ENCODE data around the gene CPEB1. TPM values are rescaled to one million over a fixed set of nuclear protein-coding genes. Genes with fewer than 3 reads are reported as not detected.
"Not testable (repeated sequence)": the region's sequence is repeated elsewhere in the genome, so short reads cannot be mapped to it uniquely, and the experiment has no call there.

The CPEB1 gene
- total RNA-seq, 2 donors from 2014 or later: 0.58 to 2.5 TPM

DNA sequence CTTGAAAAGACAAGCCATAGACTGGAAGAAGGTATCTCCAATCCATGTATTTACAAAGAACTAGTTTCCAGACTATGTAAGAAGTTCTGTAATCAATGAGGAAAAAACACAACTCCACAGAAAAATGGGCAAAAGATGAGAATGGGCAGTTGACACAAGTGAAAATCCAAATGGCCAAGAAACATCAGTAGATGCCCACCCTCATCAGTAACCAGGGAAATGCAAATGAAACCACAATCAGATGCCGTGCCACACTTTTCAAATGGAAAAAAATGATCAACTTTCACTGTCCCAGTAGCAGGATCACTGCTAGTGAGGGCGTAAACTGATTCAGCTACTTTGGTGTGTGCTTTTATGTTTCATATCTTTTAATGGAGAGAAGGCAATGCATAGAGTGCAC lies 4.5 kb upstream of the CPEB1 start:
- DNase-seq (no peak), ATAC-seq (no peak)
- intact Hi-C loops (cut with DNase I, micrococcal nuclease): no loop called here

- intact Hi-C loops (cut with DNase I, micrococcal nuclease): no loop called here
- ATAC-seq (no peak), DNase-seq (no peak)
Observed at GRCh38 chr15:82650046-82650670, 3.0 kb upstream of the CPEB1 start.

- intact Hi-C loops (cut with DNase I, micrococcal nuclease): no loop called here
- no peak for DNase-seq
- no peak for ATAC-seq
Observed at GRCh38 chr15:82649226-82649999, 2.2 kb upstream of the CPEB1 start.

DNA sequence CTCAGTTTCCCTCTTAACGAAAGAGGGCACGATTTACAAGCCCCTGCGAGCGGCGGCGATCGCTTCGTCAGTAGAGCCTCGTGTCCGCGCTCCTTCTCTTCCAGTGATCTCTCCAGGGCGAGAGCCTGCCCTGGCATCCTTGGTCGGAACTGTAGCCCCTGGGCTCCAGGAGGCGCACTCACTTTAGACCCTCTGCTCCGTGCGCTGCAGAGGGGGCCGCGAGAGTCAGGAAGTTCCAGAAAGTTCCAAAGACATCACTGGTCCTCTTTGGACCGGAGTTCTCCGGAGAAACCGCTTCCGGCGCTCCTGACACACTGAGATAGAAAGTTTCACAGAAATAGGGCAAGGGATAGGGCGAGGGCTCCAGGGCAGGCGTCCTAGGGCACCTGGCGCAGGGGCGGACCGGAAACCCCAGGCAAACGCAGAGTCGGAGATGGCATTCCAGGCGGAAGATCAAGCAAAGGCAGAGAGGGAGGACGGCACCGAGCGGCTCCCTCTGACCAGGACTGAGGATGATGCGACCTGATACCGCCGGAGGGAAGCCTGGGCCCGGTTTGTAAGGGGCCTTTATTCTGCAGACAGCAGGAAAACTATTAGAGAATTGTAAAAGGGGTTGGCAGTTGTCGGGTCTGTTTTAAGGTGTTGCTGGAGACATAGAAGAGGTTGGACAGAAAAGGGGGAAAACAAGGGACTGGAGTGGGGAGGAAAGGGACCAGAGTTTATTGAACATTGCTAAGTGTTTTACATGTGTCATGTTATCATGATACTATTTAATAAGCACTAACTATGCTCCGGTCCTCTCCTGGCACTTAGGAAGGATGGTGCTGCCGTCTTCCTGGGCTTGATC lies 1.3 kb upstream of the CPEB1 start:
- ATAC-seq (no peak), DNase-seq (no peak)
- intact Hi-C loops (cut with DNase I, micrococcal nuclease): no loop called here

GRCh38 chr15:82647835-82648256 lies 683 bp upstream of the CPEB1 start:
- DNase-seq: peak in 1 of 2 donors; percentile 23

GRCh38 chr15:82646250-82647044 lies 716 bp downstream of the CPEB1 start:
- ATAC-seq (no peak), DNase-seq (no peak)
- intact Hi-C loops (cut with DNase I, micrococcal nuclease): no loop called here

More at GRCh38 chr15:82647835-82648256, 683 bp upstream of the CPEB1 start:
- no peak for ATAC-seq
- intact Hi-C loops (cut with DNase I, micrococcal nuclease): no loop called here

DNA sequence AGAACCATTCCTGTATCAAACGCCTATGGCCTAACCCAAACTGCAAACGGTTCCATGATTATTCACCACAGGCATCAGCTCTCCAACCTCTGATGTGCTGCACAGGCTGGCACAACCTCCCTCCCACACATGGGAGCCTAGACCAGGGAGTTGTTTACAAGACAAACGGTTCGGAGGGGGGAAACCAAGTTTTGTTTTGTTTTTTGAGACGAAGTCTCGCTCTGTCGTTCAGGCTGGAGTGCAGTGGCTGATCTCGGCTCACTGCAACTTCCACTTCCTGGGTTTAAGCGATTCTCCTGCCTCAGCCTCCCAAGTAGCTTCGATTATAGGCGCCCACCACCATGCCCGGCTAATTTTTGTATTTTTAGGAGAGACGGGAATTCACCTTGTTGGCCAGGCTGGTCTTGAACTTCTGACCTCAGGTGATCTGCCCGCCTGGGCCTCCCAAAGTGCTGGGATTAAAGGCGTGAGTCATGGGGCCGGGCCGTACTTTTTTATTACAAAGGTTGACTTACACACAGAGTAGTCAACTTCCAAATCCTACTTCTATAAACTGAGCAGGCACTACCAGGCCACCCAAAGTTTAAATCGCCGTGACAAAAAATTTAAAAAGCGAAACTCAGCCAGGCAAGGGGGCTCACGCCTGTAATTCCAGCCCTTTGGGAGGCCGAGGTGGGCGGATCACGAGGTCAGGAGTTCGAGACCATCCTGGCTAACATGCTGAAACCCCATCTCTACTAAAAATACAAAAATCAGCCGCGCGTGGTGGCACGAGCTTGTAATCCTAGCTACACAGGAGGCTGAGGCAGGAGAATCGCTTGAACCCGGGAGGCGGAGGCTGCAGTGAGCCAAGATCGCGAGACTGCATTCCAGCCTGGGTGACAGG lies 2.0 kb downstream of the CPEB1 start:
- intact Hi-C loops (cut with DNase I, micrococcal nuclease); DNase-seq; ATAC-seq: not testable (repeated sequence)

DNA sequence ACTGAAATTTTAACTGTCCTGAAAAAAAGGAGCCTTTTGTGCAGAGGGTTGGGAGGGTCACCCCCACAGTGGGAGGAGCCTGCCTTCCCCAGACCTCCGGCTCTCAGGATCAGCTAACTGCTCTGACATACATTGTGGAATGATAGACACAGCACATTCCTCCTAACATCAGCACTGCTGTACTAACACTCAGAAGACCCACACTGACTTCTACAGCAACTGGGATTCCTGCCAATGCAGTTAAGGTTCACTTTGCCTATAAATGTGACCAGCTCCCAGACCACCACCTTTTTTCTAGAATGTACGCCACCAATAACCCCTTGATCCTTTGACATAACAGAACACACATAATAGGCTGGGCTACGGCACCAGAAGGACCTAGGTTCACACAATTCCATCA lies 3.2 kb downstream of the CPEB1 start:
- ATAC-seq: no peak
- intact Hi-C loops (cut with DNase I, micrococcal nuclease): no loop called here
- DNase-seq: no peak

GRCh38 chr15:82642656-82643055 lies 4.5 kb downstream of the CPEB1 start:
- ATAC-seq: no peak
- intact Hi-C loops (cut with DNase I, micrococcal nuclease): no loop called here
- DNase-seq: no peak

DNA sequence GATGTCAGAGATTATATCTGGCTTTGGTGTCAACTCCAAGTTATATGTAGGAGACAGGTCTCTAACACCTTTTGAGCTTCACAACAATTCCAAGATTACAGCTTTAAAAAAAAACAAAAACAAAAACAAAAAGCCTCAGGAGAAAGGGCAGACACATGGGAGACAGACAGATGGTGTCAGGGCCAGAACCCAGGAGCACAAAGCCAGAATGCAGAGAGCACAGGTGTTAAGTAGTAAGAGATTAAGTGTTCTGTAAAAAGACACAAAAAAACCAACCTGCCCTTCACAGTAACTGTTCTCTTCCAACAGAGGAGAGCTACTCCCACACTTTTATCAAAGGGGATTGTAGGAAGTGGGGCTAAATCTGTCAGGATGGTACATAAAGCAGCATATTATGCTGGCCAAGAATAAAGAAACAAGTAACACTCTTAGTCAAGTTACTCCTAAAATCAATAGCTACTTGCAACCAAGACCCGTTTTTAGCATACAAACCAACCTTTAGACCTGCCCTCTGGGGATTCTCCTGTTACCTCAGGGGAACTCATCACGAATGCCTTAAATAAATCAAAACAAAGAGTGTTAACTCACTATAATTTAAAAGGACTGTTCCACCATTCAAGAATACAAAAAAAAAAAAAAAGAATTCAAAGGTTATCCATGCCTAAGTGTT lies 5.9 kb downstream of the CPEB1 start:
- no peak for ATAC-seq
- DNase-seq: no peak
- intact Hi-C loops (cut with DNase I, micrococcal nuclease): no loop called here

- no peak for DNase-seq
- intact Hi-C loops (cut with DNase I, micrococcal nuclease): no loop called here
- ATAC-seq: no peak
Observed at GRCh38 chr15:82640672-82641071, 6.5 kb downstream of the CPEB1 start.

- DNase-seq: no peak
- no peak for ATAC-seq
- intact Hi-C loops (cut with DNase I, micrococcal nuclease): no loop called here
Observed at GRCh38 chr15:82635798-82636197, 11.4 kb downstream of the CPEB1 start.

DNA sequence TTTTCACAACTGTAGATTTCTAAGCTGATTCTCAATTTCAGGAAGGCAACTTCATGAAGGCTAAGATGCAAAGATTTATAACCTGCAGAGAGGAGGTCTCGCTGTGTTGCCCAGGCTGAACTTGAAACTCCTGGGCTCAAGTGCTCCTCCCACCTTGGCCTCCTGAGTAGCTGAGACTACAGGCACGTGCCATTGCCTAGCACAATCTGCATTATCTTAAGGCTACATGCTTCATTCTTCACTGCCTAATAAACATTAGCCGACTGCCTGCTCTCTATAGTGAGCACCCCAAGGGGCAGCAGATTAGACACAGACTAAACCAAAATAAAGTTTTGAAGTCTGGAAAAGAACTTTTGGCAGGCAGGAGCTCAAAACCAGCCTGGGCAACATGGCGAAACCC lies 17.1 kb downstream of the CPEB1 start:
- intact Hi-C loops (cut with DNase I, micrococcal nuclease): no loop called here
- ATAC-seq (no peak), DNase-seq (no peak)

- ATAC-seq (no peak), DNase-seq (no peak)
- intact Hi-C loops (cut with DNase I, micrococcal nuclease): no loop called here
Observed at GRCh38 chr15:82625136-82625535, 22.0 kb downstream of the CPEB1 start.

GRCh38 chr15:82624438-82624837 lies 22.7 kb downstream of the CPEB1 start:
- DNase-seq (no peak), ATAC-seq (no peak)
- intact Hi-C loops (cut with DNase I, micrococcal nuclease): no loop called here

- no peak for ATAC-seq
- no peak for DNase-seq
- intact Hi-C loops (cut with DNase I, micrococcal nuclease): no loop called here
Observed at GRCh38 chr15:82624008-82624407, 23.2 kb downstream of the CPEB1 start.

DNA sequence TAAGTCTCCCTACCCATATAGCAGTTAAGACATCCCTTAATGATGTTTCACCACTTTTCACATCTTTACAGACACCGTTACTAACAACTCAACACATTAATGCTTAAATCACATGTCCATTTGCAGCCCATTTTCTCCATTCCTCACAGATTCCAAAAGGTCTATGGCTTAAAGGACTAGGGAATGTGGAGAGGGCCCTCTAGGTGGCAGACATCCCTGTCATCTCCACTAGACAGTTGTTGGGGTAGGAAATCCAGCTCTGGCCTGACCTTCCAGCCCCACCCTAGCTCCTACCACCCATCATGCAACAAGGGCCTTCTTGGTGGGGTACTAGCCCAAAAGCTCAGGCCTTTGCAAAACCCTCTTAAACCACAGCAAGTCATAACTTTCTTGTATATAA lies 25.2 kb downstream of the CPEB1 start:
- intact Hi-C loops (cut with DNase I, micrococcal nuclease): no loop called here
- ATAC-seq (no peak), DNase-seq (no peak)

GRCh38 chr15:82613747-82614146 lies 33.4 kb downstream of the CPEB1 start:
- intact Hi-C loops (cut with DNase I, micrococcal nuclease): no loop called here
- DNase-seq (no peak), ATAC-seq (no peak)
